ENCODE results near the gene RGMA. TPM values are rescaled to one million over a fixed set of nuclear protein-coding genes. Genes with fewer than 3 reads are reported as not detected.

The RGMA gene
- total and polyA plus RNA-seq, 2 donors (not counting 3 experiments of a cell fraction or from before 2014, with no cell fraction given): 0.06 to 0.13 TPM

- POLR2A ChIA-PET: no interaction called here
Observed at GRCh38 chr15:93072011-93072410, 17.0 kb downstream of the RGMA start.

GRCh38 chr15:93071469-93071936 lies 17.5 kb downstream of the RGMA start:
- no peak overlapping the region for H3K27ac ChIP-seq (ENCODE audit: insufficient read depth, low read depth, low read length)
- dilution Hi-C loops (cut with MboI; ENCODE audit: extremely low pct_ligation_motif_present, low sequenced_read_pairs) (no loop called here), intact Hi-C loops (cut with micrococcal nuclease) (no loop called here)
- FAIRE-seq: no peak
- no peak overlapping the region for H3K4me3 ChIP-seq (replicated peaks in 1 of 3; ENCODE audit: insufficient read depth in 1 of 3, low read depth in 1 of 3, low read length in 3 of 3)
- no peaks in the 10 kb centered on the region for H3K9me3 ChIP-seq (replicated peaks; ENCODE audit: control insufficient read depth, insufficient read depth, low read length)
- no peak for TF ChIP-seq JUN (IDR thresholded peaks at IDR 0.05; ENCODE audit: borderline replicate concordance, insufficient read depth, insufficient read length, low read depth)
- no peak for TF ChIP-seq GATA2 (IDR thresholded peaks at IDR 0.05; ENCODE audit: insufficient read depth, insufficient read length, low read depth, low read length)
- no peak for TF ChIP-seq MYC (IDR thresholded peaks at IDR 0.05; ENCODE audit: low read depth, low read length)
- no peak for TF ChIP-seq CTCF (IDR thresholded peaks at IDR 0.05; ENCODE audit: extremely low read depth in 1 of 2, insufficient read depth in 1 of 2, low read depth in 1 of 2, low read length in 2 of 2)
- TF ChIP-seq EZH2 (IDR thresholded peaks at IDR 0.05; ENCODE audit: borderline replicate concordance, low read depth, low read length, severe bottlenecking): no peak
- TF ChIP-seq MAX (IDR thresholded peaks at IDR 0.05; ENCODE audit: insufficient read depth, insufficient read length): no peak
- TF ChIP-seq POLR2AphosphoS5 (IDR thresholded peaks at IDR 0.05; ENCODE audit: insufficient read depth, low read depth, low read length): no peak
- no peak overlapping the region for H3K9ac ChIP-seq (replicated peaks; ENCODE audit: extremely low read depth, insufficient read depth, low read length)
- no peaks in the 10 kb centered on the region for H4K20me1 ChIP-seq (replicated peaks; ENCODE audit: control insufficient read depth, extremely low read depth, insufficient read depth, low read length)
- ChIA-PET POLR2A (no interaction called here), CTCF (interaction anchor here (1.1 to 1.2 kb wide), 2 partner anchors 12 to 16 kb away, joined by 3 to 5 read pairs; no protein-coding TSS in a partner anchor)
- DNase-seq (ENCODE audit: low read depth, low spot score): no peak
- H3K79me2 ChIP-seq (ENCODE audit: control insufficient read depth, insufficient read depth, low read length): no peaks in the 10 kb centered on the region
- H3K9me1 ChIP-seq (replicated peaks; ENCODE audit: control insufficient read depth, extremely low read depth, insufficient read depth, low read length): no peaks in the 10 kb centered on the region
- H3K4me2 ChIP-seq (ENCODE audit: insufficient read depth, low read length): peak overlapping the region; percentile 22
- no peak overlapping the region for H2AFZ ChIP-seq (ENCODE audit: low read depth, low read length)
- H3K27me3 ChIP-seq (ENCODE audit: control insufficient read depth in 2 of 2, insufficient read depth in 2 of 2, low read length in 2 of 2): peaks cover 20 to 26% of the 10 kb centered on the region in 2 experiments
- H3K4me1 ChIP-seq (ENCODE audit: control insufficient read depth, extremely low read depth, insufficient read depth, low read length): peaks cover 3% of the 10 kb centered on the region
- BruUV-seq (replicated peaks): no TSS peak
- no peaks in the 10 kb centered on the region for H3K36me3 ChIP-seq (ENCODE audit: control insufficient read depth in 2 of 2, extremely low read depth in 1 of 2, insufficient read depth in 2 of 2, low read length in 2 of 2)

More at GRCh38 chr15:93072011-93072410, 17.0 kb downstream of the RGMA start:
- no peak for DNase-seq (ENCODE audit: low read depth, low spot score)
- H3K79me2 ChIP-seq (ENCODE audit: control insufficient read depth, insufficient read depth, low read length): no peaks in the 10 kb centered on the region
- H2AFZ ChIP-seq (ENCODE audit: low read depth, low read length): no peak overlapping the region
- intact Hi-C loops (cut with micrococcal nuclease) (loop anchor here (2.0 kb wide), 1 partner anchor 41 kb away; no protein-coding TSS in a partner anchor), dilution Hi-C loops (cut with MboI; ENCODE audit: extremely low pct_ligation_motif_present, low sequenced_read_pairs) (no loop called here)
- no peak for FAIRE-seq
- TF ChIP-seq POLR2AphosphoS5 (IDR thresholded peaks at IDR 0.05; ENCODE audit: insufficient read depth, low read depth, low read length): no peak
- no peak for TF ChIP-seq MYC (IDR thresholded peaks at IDR 0.05; ENCODE audit: low read depth, low read length)
- H3K4me2 ChIP-seq (ENCODE audit: insufficient read depth, low read length): peak overlapping the region; percentile 22
- no peaks in the 10 kb centered on the region for H4K20me1 ChIP-seq (replicated peaks; ENCODE audit: control insufficient read depth, extremely low read depth, insufficient read depth, low read length)
- no TSS peak for BruUV-seq (replicated peaks)
- no peaks in the 10 kb centered on the region for H3K9me1 ChIP-seq (replicated peaks; ENCODE audit: control insufficient read depth, extremely low read depth, insufficient read depth, low read length)
- CTCF ChIA-PET: interaction anchor here (1.1 to 1.2 kb wide), 2 partner anchors 12 to 16 kb away, joined by 3 to 5 read pairs; no protein-coding TSS in a partner anchor
- H3K9ac ChIP-seq (replicated peaks; ENCODE audit: extremely low read depth, insufficient read depth, low read length): no peak overlapping the region
- H3K9me3 ChIP-seq (replicated peaks; ENCODE audit: control insufficient read depth, insufficient read depth, low read length): no peaks in the 10 kb centered on the region
- H3K4me1 ChIP-seq (ENCODE audit: control insufficient read depth, extremely low read depth, insufficient read depth, low read length): peaks cover 3% of the 10 kb centered on the region
- no peak overlapping the region for H3K27ac ChIP-seq (ENCODE audit: insufficient read depth, low read depth, low read length)
- H3K27me3 ChIP-seq (ENCODE audit: control insufficient read depth in 2 of 2, insufficient read depth in 2 of 2, low read length in 2 of 2): peaks cover 20 to 26% of the 10 kb centered on the region in 2 experiments
- peak overlapping the region in 2 of 3 experiments; percentile 14 to 28 for H3K4me3 ChIP-seq (replicated peaks in 1 of 3; ENCODE audit: insufficient read depth in 1 of 3, low read depth in 1 of 3, low read length in 3 of 3)
- H3K36me3 ChIP-seq (ENCODE audit: control insufficient read depth in 2 of 2, extremely low read depth in 1 of 2, insufficient read depth in 2 of 2, low read length in 2 of 2): no peaks in the 10 kb centered on the region
